Trophoblast cell (in vitro differentiated cells and primary cell): Measurements from ENCODE around the gene ANKHD1.

Source experiments
- DNase-seq, 2 donors: peaks; one replicate each; pipeline ENCODE4 v3.0.0-alpha.2; 2016
- H2AFZ ChIP-seq: 2 replicates; pipeline ENCODE4 v1.6.1; 2013; ENCODE audit warnings: low read length, moderate library complexity, mild to moderate bottlenecking; ENCODE audit not compliant: insufficient read depth, poor library complexity
- H2AK5ac ChIP-seq: 2 replicates; pipeline ENCODE4 v1.6.1; 2013; ENCODE audit warnings: mild to moderate bottlenecking, low read length
- H2BK120ac ChIP-seq: 2 replicates; pipeline ENCODE4 v1.6.1; 2013; ENCODE audit warnings: low read length, mild to moderate bottlenecking, moderate library complexity; ENCODE audit not compliant: insufficient read depth, poor library complexity
- H2BK12ac ChIP-seq: 2 replicates; pipeline ENCODE4 v1.6.1; 2013; ENCODE audit warnings: mild to moderate bottlenecking, low read length, moderate library complexity
- H2BK5ac ChIP-seq: 2 replicates; pipeline ENCODE4 v1.6.1; 2013; ENCODE audit warnings: low read length, low read depth, moderate library complexity, mild to moderate bottlenecking; ENCODE audit not compliant: poor library complexity
- H3K14ac ChIP-seq: 2 replicates; pipeline ENCODE4 v1.6.1; 2013; ENCODE audit warnings: mild to moderate bottlenecking, low read length
- H3K18ac ChIP-seq: 2 replicates; pipeline ENCODE4 v1.6.1; 2013; ENCODE audit warnings: mild to moderate bottlenecking, low read length
- H3K23ac ChIP-seq: 2 replicates; pipeline ENCODE4 v1.6.1; 2013; ENCODE audit warnings: low read length
- H3K27ac ChIP-seq: 2 replicates; pipeline ENCODE4 v1.5.1; 2013; ENCODE audit warnings: low read depth, mild to moderate bottlenecking, inconsistent platforms, low read length, moderate library complexity
- H3K27me3 ChIP-seq: 2 replicates; pipeline ENCODE4 v1.6.1; 2013; ENCODE audit warnings: inconsistent platforms, mild to moderate bottlenecking, low read length, moderate library complexity; ENCODE audit not compliant: insufficient read depth
- H3K36me3 ChIP-seq, 2 experiments: 1 replicate in 1 of 2; 2 replicates in 1 of 2; pipeline ENCODE4 v1.6.1; 2013; ENCODE audit warnings: low read length in 2 of 2, mild to moderate bottlenecking in 2 of 2, moderate library complexity in 1 of 2; ENCODE audit not compliant: insufficient read depth in 2 of 2, control insufficient read depth in 1 of 2
- H3K4ac ChIP-seq: 2 replicates; pipeline ENCODE4 v1.6.1; 2013; ENCODE audit warnings: low read depth, mild to moderate bottlenecking, low read length, moderate library complexity
- H3K4me1 ChIP-seq, 2 experiments: 1 replicate in 1 of 2; 2 replicates in 1 of 2; pipeline ENCODE4 v1.6.1; 2013; ENCODE audit warnings: low read length in 2 of 2, mild to moderate bottlenecking in 2 of 2, moderate library complexity in 1 of 2; ENCODE audit not compliant: insufficient read depth in 2 of 2, control insufficient read depth in 1 of 2
- H3K4me2 ChIP-seq: 2 replicates; pipeline ENCODE4 v1.6.1; 2013; ENCODE audit warnings: inconsistent platforms, mild to moderate bottlenecking, low read length, moderate library complexity
- H3K4me3 ChIP-seq: 2 replicates; pipeline ENCODE4 v1.5.1; 2013; ENCODE audit warnings: mild to moderate bottlenecking, low read depth, low read length, inconsistent platforms
- H3K79me1 ChIP-seq: one replicate; pipeline ENCODE4 v1.6.1; 2013; ENCODE audit warnings: low read length
- H3K79me2 ChIP-seq: 2 replicates; pipeline ENCODE4 v1.6.1; 2013; ENCODE audit warnings: low read length, mild to moderate bottlenecking; ENCODE audit not compliant: control insufficient read depth, insufficient read depth, poor library complexity
- H3K9ac ChIP-seq: 2 replicates; pipeline ENCODE4 v1.6.1; 2013; ENCODE audit warnings: mild to moderate bottlenecking, low read length
- H3K9me3 ChIP-seq: 2 replicates; pipeline ENCODE4 v1.6.1; 2013; ENCODE audit warnings: low read depth, mild to moderate bottlenecking, control low read depth, inconsistent platforms, low read length; ENCODE audit not compliant: insufficient read depth
- H4K12ac ChIP-seq: 2 replicates; pipeline ENCODE4 v1.6.1; 2013; ENCODE audit warnings: low read depth, mild to moderate bottlenecking, low read length, moderate library complexity
- H4K8ac ChIP-seq: 2 replicates; pipeline ENCODE4 v1.6.1; 2013; ENCODE audit warnings: low read depth, mild to moderate bottlenecking, low read length, moderate library complexity
- H4K91ac ChIP-seq: one replicate; pipeline ENCODE4 v1.6.1; 2013; ENCODE audit warnings: low read depth, mild to moderate bottlenecking, low read length, moderate library complexity
- WGBS: extraction: QIAGEN DNeasy Blood & Tissue Kit; methylation state at CpG from one replicate; pipeline ENCODE4 v1.1.7; 2013; ENCODE audit warnings: missing lambda C conversion rate; ENCODE audit not compliant: insufficient read length, insufficient coverage; ENCODE audit errors: extremely low coverage; 5-methylcytosine and 5-hydroxymethylcytosine counted together

Gene ANKHD1

GRCh38 chr5:140547508-140548299 lies 146.1 kb downstream of the ANKHD1 start, which contains the start of gene EIF4EBP3:
TSS of gene EIF4EBP3 (plus strand) at chr5:140547662. CDS start at chr5:140547738, 76 bp downstream.
- Histone ChIP-seq H3K79me2 (no peaks in the 10 kb centered on the region), H3K9ac (peak within 1 kb of the TSS; percentile 14), H3K4me2 (peak within 1 kb of the TSS; percentile 94), H4K91ac (no peak within 1 kb of the TSS), H2BK5ac (no peak within 1 kb of the TSS), H3K79me1 (no peaks in the 10 kb centered on the region), H3K9me3 (no peaks in the 10 kb centered on the region), H2BK12ac (no peak within 1 kb of the TSS), H3K4me3 (peak within 1 kb of the TSS; percentile 56), H3K4me1 (peaks cover 10 to 16% of the 10 kb centered on the region in 2 experiments), H3K18ac (no peak within 1 kb of the TSS), H3K14ac (peak within 1 kb of the TSS; percentile 7), H3K23ac (no peak within 1 kb of the TSS), H3K27ac (no peak within 1 kb of the TSS), H3K27me3 (no peaks in the 10 kb centered on the region), H2AFZ (no peak within 1 kb of the TSS), H2BK120ac (no peak within 1 kb of the TSS), H4K8ac (no peak within 1 kb of the TSS), H4K12ac (peak within 1 kb of the TSS; percentile 15), H2AK5ac (no peak within 1 kb of the TSS), H3K4ac (no peak within 1 kb of the TSS), H3K36me3 (peaks cover 23 to 33% of the 10 kb centered on the region in 2 experiments)
- no CpG with 5 or more reads among the region's 52 CpGs for WGBS
- peak; percentile 95 to 98 for DNase-seq

- Histone ChIP-seq H4K91ac (no peak overlapping the region), H3K4me1 (peaks cover 10 to 16% of the 10 kb centered on the region in 2 experiments), H3K79me2 (no peaks in the 10 kb centered on the region), H2BK12ac (no peak overlapping the region), H3K23ac (no peak overlapping the region), H2AFZ (no peak overlapping the region), H3K9me3 (no peaks in the 10 kb centered on the region), H3K27ac (no peak overlapping the region), H3K18ac (no peak overlapping the region), H3K36me3 (peaks cover 23 to 33% of the 10 kb centered on the region in 2 experiments), H3K9ac (peak overlapping the region; percentile 14), H2BK120ac (no peak overlapping the region), H3K4ac (no peak overlapping the region), H2BK5ac (no peak overlapping the region), H4K8ac (no peak overlapping the region), H3K27me3 (no peaks in the 10 kb centered on the region), H2AK5ac (no peak overlapping the region), H3K79me1 (no peaks in the 10 kb centered on the region), H3K4me3 (no peak overlapping the region), H3K4me2 (peak overlapping the region; percentile 94), H4K12ac (no peak overlapping the region), H3K14ac (no peak overlapping the region)
- DNase-seq = no peak
- WGBS = no CpG with 5 or more reads among the region's 5 CpGs
Observed at GRCh38 chr5:140548300-140548688, 146.7 kb downstream of the ANKHD1 start.

DNA sequence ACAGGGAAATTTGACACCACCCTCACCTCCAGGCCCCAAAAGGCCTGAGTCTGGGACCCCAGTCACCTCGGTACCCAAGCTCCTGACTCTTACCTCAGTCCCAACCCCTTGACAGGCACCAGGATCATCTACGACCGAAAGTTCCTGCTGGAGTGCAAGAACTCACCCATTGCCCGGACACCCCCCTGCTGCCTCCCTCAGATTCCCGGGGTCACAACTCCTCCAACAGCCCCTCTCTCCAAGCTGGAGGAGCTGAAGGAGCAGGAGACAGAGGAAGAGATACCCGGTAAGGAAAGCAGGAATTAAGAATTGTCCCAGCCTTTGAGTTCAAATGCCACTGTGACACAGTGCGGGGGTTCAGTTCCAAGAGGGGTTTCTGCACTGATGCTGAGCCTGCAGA lies 147.2 kb downstream of the ANKHD1 start:
- H3K79me2 ChIP-seq = no peaks in the 10 kb centered on the region
- H2AFZ ChIP-seq = no peak overlapping the region
- peaks cover 23 to 33% of the 10 kb centered on the region in 2 experiments for H3K36me3 ChIP-seq
- no peak overlapping the region for H3K4me3 ChIP-seq
- H4K91ac ChIP-seq = no peak overlapping the region
- no peaks in the 10 kb centered on the region for H3K27me3 ChIP-seq
- H3K9me3 ChIP-seq = no peaks in the 10 kb centered on the region
- H3K18ac ChIP-seq = no peak overlapping the region
- H2BK12ac ChIP-seq = no peak overlapping the region
- no peaks in the 10 kb centered on the region for H3K79me1 ChIP-seq
- no CpG with 5 or more reads among the region's 7 CpGs for WGBS
- H2BK5ac ChIP-seq = no peak overlapping the region
- no peak overlapping the region for H3K4me2 ChIP-seq
- no peak overlapping the region for H4K8ac ChIP-seq
- peaks cover 10 to 16% of the 10 kb centered on the region in 2 experiments for H3K4me1 ChIP-seq
- no peak overlapping the region for H4K12ac ChIP-seq
- H2AK5ac ChIP-seq = no peak overlapping the region
- H3K4ac ChIP-seq = no peak overlapping the region
- H3K23ac ChIP-seq = no peak overlapping the region
- no peak overlapping the region for H3K27ac ChIP-seq
- H3K14ac ChIP-seq = no peak overlapping the region
- no peak for DNase-seq
- H3K9ac ChIP-seq = no peak overlapping the region
- H2BK120ac ChIP-seq = no peak overlapping the region

DNA sequence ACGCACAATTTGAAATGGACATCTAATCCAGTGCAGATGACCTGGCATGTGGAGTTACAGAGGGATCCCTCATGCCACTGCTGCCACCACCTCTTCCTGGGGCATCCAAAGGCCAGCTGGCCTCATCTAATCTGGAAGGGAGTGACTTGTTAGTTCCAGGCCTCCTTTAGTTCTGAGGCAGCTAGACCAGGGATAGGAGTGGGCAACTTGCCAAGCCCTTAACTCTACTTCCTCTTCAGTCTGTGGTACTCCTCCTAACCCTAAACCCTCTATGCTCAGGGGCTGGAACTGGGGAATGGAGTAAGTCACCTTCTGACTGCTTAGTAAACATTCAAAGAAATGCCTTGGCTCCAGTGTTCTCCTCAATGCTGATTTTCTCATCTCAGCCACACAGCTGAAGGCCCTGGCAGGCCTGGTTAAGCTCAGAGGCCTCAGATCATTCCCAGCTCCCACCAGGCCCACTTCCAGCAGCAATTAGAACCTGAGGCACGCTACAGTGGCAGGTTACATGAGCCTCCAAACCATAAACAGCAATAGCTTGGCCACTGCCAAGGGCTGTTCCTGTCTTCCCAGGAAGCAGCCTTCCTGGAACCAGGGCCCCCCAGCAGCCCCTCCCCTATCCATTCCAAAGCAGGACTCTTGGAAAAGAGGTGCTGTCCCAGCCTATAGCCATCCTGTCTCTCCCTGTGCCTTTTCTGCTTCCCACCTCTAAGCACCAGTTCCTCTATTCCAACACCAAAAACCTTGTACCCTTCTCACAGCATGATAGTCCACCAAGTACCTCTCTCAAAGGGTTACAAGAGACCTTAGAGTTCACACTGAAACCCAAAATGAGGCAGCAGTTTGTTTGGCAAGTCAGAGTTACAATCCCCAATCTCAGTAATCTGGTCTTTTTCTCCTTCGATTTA lies 147.9 kb downstream of the ANKHD1 start:
- no peaks in the 10 kb centered on the region for H3K9me3 ChIP-seq
- no peak overlapping the region for H2BK120ac ChIP-seq
- no peaks in the 10 kb centered on the region for H3K79me2 ChIP-seq
- no peak overlapping the region for H2AK5ac ChIP-seq
- no peaks in the 10 kb centered on the region for H3K27me3 ChIP-seq
- H3K14ac ChIP-seq = no peak overlapping the region
- H3K18ac ChIP-seq = no peak overlapping the region
- no peak overlapping the region for H2AFZ ChIP-seq
- H3K4ac ChIP-seq = no peak overlapping the region
- H4K12ac ChIP-seq = no peak overlapping the region
- H3K4me3 ChIP-seq = no peak overlapping the region
- H3K23ac ChIP-seq = no peak overlapping the region
- no peak overlapping the region for H3K9ac ChIP-seq
- H3K4me1 ChIP-seq = peaks cover 10 to 16% of the 10 kb centered on the region in 2 experiments
- H3K79me1 ChIP-seq = no peaks in the 10 kb centered on the region
- DNase-seq = peak in 1 of 2 donors; percentile 18
- H2BK12ac ChIP-seq = no peak overlapping the region
- no peak overlapping the region for H2BK5ac ChIP-seq
- WGBS = no CpG with 5 or more reads among the region's 3 CpGs
- H4K8ac ChIP-seq = no peak overlapping the region
- H3K27ac ChIP-seq = no peak overlapping the region
- no peak overlapping the region for H4K91ac ChIP-seq
- no peak overlapping the region for H3K4me2 ChIP-seq
- peaks cover 23 to 32% of the 10 kb centered on the region in 2 experiments for H3K36me3 ChIP-seq
